GM12878 (cell line): Measurements from ENCODE around the gene B3GAT1. TPM values are rescaled to one million over a fixed set of nuclear protein-coding genes. Genes with fewer than 3 reads are reported as not detected.

ENCODE experiments used
- ATAC-seq: fragments of 200-7000 bp; cut with Tn5 transposase; 3 replicates; pipeline ENCODE4 v1.9.1; 2020; ENCODE audit warnings: mild to moderate bottlenecking, moderate library complexity
- BruUV-seq: library from RNA; stranded (reverse); fragments of 400-500 nt; replicated peaks from 2 replicates; lab custom pipeline; 2021; lab: Mats Ljungman, UMichigan
- CTCF ChIA-PET: fragments of 300-600 bp; sonication (Branson Sonifier 250); formaldehyde crosslinking; extraction: SDS; loops from one replicate; lab custom pipeline; 2021; ENCODE audit warnings: inconsistent platforms; lab: Yijun Ruan, JAX
- POLR2A ChIA-PET: fragments of 350-600 bp; formaldehyde crosslinking; extraction: SDS; loops from one replicate; lab custom pipeline; 2021; ENCODE audit warnings: inconsistent platforms; lab: Charles Lee
- RAD21 ChIA-PET: fragments of 300-600 bp; sonication (Branson Sonifier 250); formaldehyde crosslinking; loops from one replicate; lab custom pipeline; 2023; ENCODE audit warnings: antibody characterized with exemption; ENCODE audit not compliant: unreplicated experiment; lab: Charles Lee
- SMC1A ChIA-PET: fragments of 300-600 bp; sonication (Branson Sonifier 250); formaldehyde crosslinking; loops from one replicate; lab custom pipeline; 2023; ENCODE audit not compliant: unreplicated experiment, uncharacterized antibody; lab: Charles Lee
- DNase-seq: peaks from one replicate; pipeline ENCODE4 v3.0.0-alpha.2; 2011; ENCODE audit warnings: low read depth, low spot score
- FAIRE-seq: peaks from 3 replicates; lab custom pipeline; 2011; peaks lifted over from hg19 to GRCh38; lab: Jason Lieb, UNC
- H2AFZ ChIP-seq: 2 replicates; pipeline ENCODE4 v1.6.0; 2011; ENCODE audit warnings: low read depth, low read length, control low read depth; ENCODE audit not compliant: control insufficient read depth
- H3K27ac ChIP-seq: 2 replicates; pipeline ENCODE4 v1.5.1; 2011; ENCODE audit warnings: control low read depth; ENCODE audit not compliant: control insufficient read depth, insufficient read depth
- H3K27me3 ChIP-seq, 2 experiments: replicated peaks in 1 of 2; 2 replicates each; pipeline versions ENCODE4 v1.6.0 to v1.6.1; 2011; ENCODE audit warnings: low read length in 1 of 2; ENCODE audit not compliant: control insufficient read depth in 2 of 2, insufficient read depth in 2 of 2
- H3K36me3 ChIP-seq, 2 experiments: 2 replicates each; pipeline ENCODE4 v1.5.1; 2011; ENCODE audit warnings: low read length in 1 of 2; ENCODE audit not compliant: control insufficient read depth in 2 of 2, insufficient read depth in 2 of 2
- H3K4me1 ChIP-seq: 2 replicates; pipeline ENCODE4 v1.6.1; 2011; ENCODE audit warnings: mild to moderate bottlenecking, low read length, moderate library complexity, mixed read lengths; ENCODE audit not compliant: control insufficient read depth, insufficient read depth
- H3K4me2 ChIP-seq: 2 replicates; pipeline ENCODE4 v1.6.0; 2011; ENCODE audit warnings: control low read depth; ENCODE audit not compliant: control insufficient read depth, insufficient read depth
- H3K4me3 ChIP-seq: fragments of 200-600 bp; sonication (generic); 2 replicates; pipeline ENCODE4 v1.5.1; 2016
- H3K79me2 ChIP-seq: 2 replicates; pipeline ENCODE4 v1.6.0; 2011; ENCODE audit warnings: low read length; ENCODE audit not compliant: control insufficient read depth, insufficient read depth
- H3K9ac ChIP-seq: 2 replicates; pipeline ENCODE4 v1.8.0; 2011; ENCODE audit warnings: low read length, control low read depth, mixed read lengths; ENCODE audit not compliant: control insufficient read depth, insufficient read depth
- H3K9me3 ChIP-seq: replicated peaks from 3 replicates; pipeline ENCODE4 v1.5.1; 2011; ENCODE audit warnings: mild to moderate bottlenecking, low read length; ENCODE audit not compliant: control insufficient read depth, insufficient read depth
- H4K20me1 ChIP-seq: 2 replicates; pipeline ENCODE4 v1.6.0; 2011; ENCODE audit not compliant: control insufficient read depth, insufficient read depth
- ASH2L ChIP-seq: fragments of 300-600, 200-600 bp; sonication (generic); IDR thresholded peaks from 2 replicates; pipeline ENCODE4 v1.6.1; 2017; ENCODE audit warnings: low read depth, mild to moderate bottlenecking, borderline replicate concordance
- EZH2 ChIP-seq: IDR thresholded peaks from 2 replicates; pipeline ENCODE4 v1.6.1; 2012; ENCODE audit warnings: low read depth, mild to moderate bottlenecking, control low read depth, inconsistent platforms, low read length, borderline replicate concordance; ENCODE audit not compliant: control insufficient read depth
- GABPA ChIP-seq: IDR thresholded peaks from 2 replicates; pipeline ENCODE4 v1.6.1; 2014; ENCODE audit warnings: antibody characterized with exemption, low read depth, mild to moderate bottlenecking, inconsistent platforms
- JUND ChIP-seq: IDR thresholded peaks from 2 replicates; pipeline ENCODE4 v1.6.1; 2012; ENCODE audit warnings: low read depth, mild to moderate bottlenecking, low read length, improper control_type of control experiment, moderate library complexity
- MYB ChIP-seq: fragments of 150-350 bp; IDR thresholded peaks from 2 replicates; pipeline ENCODE4 v1.6.1; 2014; ENCODE audit warnings: mild to moderate bottlenecking, low read depth, low read length, borderline replicate concordance
- NFIC ChIP-seq: IDR thresholded peaks from 2 replicates; pipeline ENCODE4 v1.6.1; 2012; ENCODE audit warnings: low read depth, mild to moderate bottlenecking, inconsistent platforms, low read length, moderate library complexity
- NFYA ChIP-seq: IDR thresholded peaks from 2 replicates; pipeline ENCODE4 v1.6.1; 2011; ENCODE audit warnings: low read depth, mild to moderate bottlenecking, low read length, improper control_type of control experiment, borderline replicate concordance
- NR2F1 ChIP-seq: fragments of 450-650 bp; conservative IDR thresholded peaks from 2 replicates; pipeline ENCODE4 v1.6.1; 2017; ENCODE audit warnings: mild to moderate bottlenecking
- WRNIP1 ChIP-seq: IDR thresholded peaks from 2 replicates; pipeline ENCODE4 v1.6.1; 2011; ENCODE audit warnings: low read depth, low read length, improper control_type of control experiment, borderline replicate concordance
- ZSCAN29 ChIP-seq: fragments of 450-650 bp; IDR thresholded peaks from 2 replicates; pipeline ENCODE4 v1.6.1; 2017; ENCODE audit warnings: mild to moderate bottlenecking, moderate library complexity
- WGBS: methylation state at CpG from one replicate; pipeline ENCODE4 v1.1.6; 2016; ENCODE audit warnings: low lambda C conversion rate; ENCODE audit not compliant: insufficient replicate concordance, insufficient coverage; ENCODE audit errors: missing lambda C conversion rate; 5-methylcytosine and 5-hydroxymethylcytosine counted together
- in situ Hi-C: fragments of 300-500 bp; cut with MboI; formaldehyde crosslinking; loops from 9 replicates; pipeline ENCODE4 v1.14.3; 2018; ENCODE audit warnings: mixed read lengths
- intact Hi-C: fragments of 100-400 bp; cut with micrococcal nuclease; formaldehyde crosslinking; loops from one replicate; pipeline ENCODE4 v1.14.2; 2022; ENCODE audit not compliant: unreplicated experiment
- polyA plus RNA-seq, 11 experiments: library from polyadenylated mRNA; depleted of rRNA in 4 of 11; unstranded in 6 of 11; stranded (reverse) in 5 of 11; fragments of >200 nt; fragmentation: Nextera tagmentation in 4 of 11; fragmentation: Illumina TruSeq in 1 of 11; extraction: Ambion mirVana in 4 of 11; extraction: Trizol in 1 of 11; gene quantifications; 1 replicate in 1 of 11; 2 replicates in 10 of 11; pipeline versions ENCODE4 v1.2.1 to v1.2.3, GENCODE V29; 2011 to 2016; ENCODE audit warnings: inconsistent platforms in 2 of 11, missing spikeins in 2 of 11, low read depth in 1 of 11
- total RNA-seq, 4 experiments: library from RNA; depleted of rRNA in 3 of 4; stranded (reverse); fragments of >200 nt in 3 of 4; fragmentation: Illumina TruSeq in 1 of 4; extraction: Trizol in 1 of 4; gene quantifications; 2 replicates each; pipeline versions ENCODE4 v1.2.1 to v1.2.3, GENCODE V29; 2013 to 2021
- TF ChIP-seq, protein P1 (sequence below): IDR thresholded peaks from 2 replicates; pipeline ENCODE4 v1.6.1; 2012; ENCODE audit warnings: low read depth, low read length, improper control_type of control experiment
- TF ChIP-seq, protein P2 (sequence below): IDR thresholded peaks from 2 replicates; pipeline ENCODE4 v1.6.1; 2012; ENCODE audit warnings: mild to moderate bottlenecking, low read depth, low read length
- TF ChIP-seq, protein P3 (sequence below): fragments of 450-650 bp; IDR thresholded peaks from 2 replicates; pipeline ENCODE4 v1.6.1; 2017; ENCODE audit warnings: antibody characterized with exemption, mild to moderate bottlenecking, moderate library complexity
- TF ChIP-seq, protein P4 (sequence below): fragments of 450-650 bp; IDR thresholded peaks from 2 replicates; pipeline ENCODE4 v1.6.1; 2017; ENCODE audit warnings: mild to moderate bottlenecking, moderate library complexity

Gene B3GAT1
- total and polyA plus RNA-seq, 10 of the 15 experiments (the other 5 are each of a cell fraction or from before 2014, with no cell fraction given), result 0.05 TPM; not detected in 9

DNA sequence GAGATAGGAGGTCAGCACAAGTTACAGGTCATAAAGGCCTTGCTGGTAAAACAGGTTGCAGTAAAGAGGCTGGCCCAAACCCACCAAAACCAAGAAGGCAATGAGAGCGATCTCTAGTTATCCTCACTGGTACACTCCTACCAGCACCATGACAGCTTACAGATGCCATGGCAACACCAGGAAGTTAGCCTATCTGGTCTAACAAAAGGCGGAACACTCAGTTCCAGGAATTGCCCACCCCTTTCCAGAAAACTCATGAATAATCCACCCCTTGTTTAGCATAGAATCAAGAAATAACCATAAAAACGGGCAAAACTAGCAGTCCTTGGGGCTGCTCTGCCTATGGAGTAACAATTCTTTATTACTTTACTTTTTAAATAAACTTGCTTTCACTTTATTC lies 43.5 kb upstream of the B3GAT1 start:
- ChIA-PET SMC1A (no interaction called here), RAD21 (no interaction called here), CTCF (no interaction called here), POLR2A (no interaction called here)
- DNase-seq (no peak), ATAC-seq (no peak), FAIRE-seq (no peak)
- Histone ChIP-seq H3K27me3 (no peaks in the 10 kb centered on the region), H3K27ac (no peak overlapping the region), H3K4me1 (no peaks in the 10 kb centered on the region), H3K4me3 (no peak overlapping the region), H2AFZ (no peak overlapping the region), H4K20me1 (no peaks in the 10 kb centered on the region), H3K79me2 (no peaks in the 10 kb centered on the region), H3K4me2 (no peak overlapping the region), H3K36me3 (no peaks in the 10 kb centered on the region), H3K9me3 (peaks cover 4% of the 10 kb centered on the region; the same call in 1 of the 3 replicates), H3K9ac (no peak overlapping the region)
- BruUV-seq, result no TSS peak
- in situ Hi-C loops (no loop called here), intact Hi-C loops (no loop called here)
- 65% methylated on average over 3 of the region's 3 CpGs for WGBS
- no peak for TF ChIP-seq ASH2L
- TF ChIP-seq NFIC, result no peak
- no peak for TF ChIP-seq ZSCAN29
- no peak for TF ChIP-seq GABPA
- no peak for TF ChIP-seq NFYA
- no peak for TF ChIP-seq JUND
- TF ChIP-seq MYB, result no peak
- no peak for TF ChIP-seq EZH2
- TF ChIP-seq, protein P1, sequence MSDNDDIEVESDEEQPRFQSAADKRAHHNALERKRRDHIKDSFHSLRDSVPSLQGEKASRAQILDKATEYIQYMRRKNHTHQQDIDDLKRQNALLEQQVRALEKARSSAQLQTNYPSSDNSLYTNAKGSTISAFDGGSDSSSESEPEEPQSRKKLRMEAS, result no peak
- TF ChIP-seq, protein P2, sequence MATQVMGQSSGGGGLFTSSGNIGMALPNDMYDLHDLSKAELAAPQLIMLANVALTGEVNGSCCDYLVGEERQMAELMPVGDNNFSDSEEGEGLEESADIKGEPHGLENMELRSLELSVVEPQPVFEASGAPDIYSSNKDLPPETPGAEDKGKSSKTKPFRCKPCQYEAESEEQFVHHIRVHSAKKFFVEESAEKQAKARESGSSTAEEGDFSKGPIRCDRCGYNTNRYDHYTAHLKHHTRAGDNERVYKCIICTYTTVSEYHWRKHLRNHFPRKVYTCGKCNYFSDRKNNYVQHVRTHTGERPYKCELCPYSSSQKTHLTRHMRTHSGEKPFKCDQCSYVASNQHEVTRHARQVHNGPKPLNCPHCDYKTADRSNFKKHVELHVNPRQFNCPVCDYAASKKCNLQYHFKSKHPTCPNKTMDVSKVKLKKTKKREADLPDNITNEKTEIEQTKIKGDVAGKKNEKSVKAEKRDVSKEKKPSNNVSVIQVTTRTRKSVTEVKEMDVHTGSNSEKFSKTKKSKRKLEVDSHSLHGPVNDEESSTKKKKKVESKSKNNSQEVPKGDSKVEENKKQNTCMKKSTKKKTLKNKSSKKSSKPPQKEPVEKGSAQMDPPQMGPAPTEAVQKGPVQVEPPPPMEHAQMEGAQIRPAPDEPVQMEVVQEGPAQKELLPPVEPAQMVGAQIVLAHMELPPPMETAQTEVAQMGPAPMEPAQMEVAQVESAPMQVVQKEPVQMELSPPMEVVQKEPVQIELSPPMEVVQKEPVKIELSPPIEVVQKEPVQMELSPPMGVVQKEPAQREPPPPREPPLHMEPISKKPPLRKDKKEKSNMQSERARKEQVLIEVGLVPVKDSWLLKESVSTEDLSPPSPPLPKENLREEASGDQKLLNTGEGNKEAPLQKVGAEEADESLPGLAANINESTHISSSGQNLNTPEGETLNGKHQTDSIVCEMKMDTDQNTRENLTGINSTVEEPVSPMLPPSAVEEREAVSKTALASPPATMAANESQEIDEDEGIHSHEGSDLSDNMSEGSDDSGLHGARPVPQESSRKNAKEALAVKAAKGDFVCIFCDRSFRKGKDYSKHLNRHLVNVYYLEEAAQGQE, result no peak
- TF ChIP-seq WRNIP1, result no peak
- no peak for TF ChIP-seq NR2F1
- TF ChIP-seq, protein P3, sequence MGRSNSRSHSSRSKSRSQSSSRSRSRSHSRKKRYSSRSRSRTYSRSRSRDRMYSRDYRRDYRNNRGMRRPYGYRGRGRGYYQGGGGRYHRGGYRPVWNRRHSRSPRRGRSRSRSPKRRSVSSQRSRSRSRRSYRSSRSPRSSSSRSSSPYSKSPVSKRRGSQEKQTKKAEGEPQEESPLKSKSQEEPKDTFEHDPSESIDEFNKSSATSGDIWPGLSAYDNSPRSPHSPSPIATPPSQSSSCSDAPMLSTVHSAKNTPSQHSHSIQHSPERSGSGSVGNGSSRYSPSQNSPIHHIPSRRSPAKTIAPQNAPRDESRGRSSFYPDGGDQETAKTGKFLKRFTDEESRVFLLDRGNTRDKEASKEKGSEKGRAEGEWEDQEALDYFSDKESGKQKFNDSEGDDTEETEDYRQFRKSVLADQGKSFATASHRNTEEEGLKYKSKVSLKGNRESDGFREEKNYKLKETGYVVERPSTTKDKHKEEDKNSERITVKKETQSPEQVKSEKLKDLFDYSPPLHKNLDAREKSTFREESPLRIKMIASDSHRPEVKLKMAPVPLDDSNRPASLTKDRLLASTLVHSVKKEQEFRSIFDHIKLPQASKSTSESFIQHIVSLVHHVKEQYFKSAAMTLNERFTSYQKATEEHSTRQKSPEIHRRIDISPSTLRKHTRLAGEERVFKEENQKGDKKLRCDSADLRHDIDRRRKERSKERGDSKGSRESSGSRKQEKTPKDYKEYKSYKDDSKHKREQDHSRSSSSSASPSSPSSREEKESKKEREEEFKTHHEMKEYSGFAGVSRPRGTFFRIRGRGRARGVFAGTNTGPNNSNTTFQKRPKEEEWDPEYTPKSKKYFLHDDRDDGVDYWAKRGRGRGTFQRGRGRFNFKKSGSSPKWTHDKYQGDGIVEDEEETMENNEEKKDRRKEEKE, result no peak
- TF ChIP-seq, protein P4, sequence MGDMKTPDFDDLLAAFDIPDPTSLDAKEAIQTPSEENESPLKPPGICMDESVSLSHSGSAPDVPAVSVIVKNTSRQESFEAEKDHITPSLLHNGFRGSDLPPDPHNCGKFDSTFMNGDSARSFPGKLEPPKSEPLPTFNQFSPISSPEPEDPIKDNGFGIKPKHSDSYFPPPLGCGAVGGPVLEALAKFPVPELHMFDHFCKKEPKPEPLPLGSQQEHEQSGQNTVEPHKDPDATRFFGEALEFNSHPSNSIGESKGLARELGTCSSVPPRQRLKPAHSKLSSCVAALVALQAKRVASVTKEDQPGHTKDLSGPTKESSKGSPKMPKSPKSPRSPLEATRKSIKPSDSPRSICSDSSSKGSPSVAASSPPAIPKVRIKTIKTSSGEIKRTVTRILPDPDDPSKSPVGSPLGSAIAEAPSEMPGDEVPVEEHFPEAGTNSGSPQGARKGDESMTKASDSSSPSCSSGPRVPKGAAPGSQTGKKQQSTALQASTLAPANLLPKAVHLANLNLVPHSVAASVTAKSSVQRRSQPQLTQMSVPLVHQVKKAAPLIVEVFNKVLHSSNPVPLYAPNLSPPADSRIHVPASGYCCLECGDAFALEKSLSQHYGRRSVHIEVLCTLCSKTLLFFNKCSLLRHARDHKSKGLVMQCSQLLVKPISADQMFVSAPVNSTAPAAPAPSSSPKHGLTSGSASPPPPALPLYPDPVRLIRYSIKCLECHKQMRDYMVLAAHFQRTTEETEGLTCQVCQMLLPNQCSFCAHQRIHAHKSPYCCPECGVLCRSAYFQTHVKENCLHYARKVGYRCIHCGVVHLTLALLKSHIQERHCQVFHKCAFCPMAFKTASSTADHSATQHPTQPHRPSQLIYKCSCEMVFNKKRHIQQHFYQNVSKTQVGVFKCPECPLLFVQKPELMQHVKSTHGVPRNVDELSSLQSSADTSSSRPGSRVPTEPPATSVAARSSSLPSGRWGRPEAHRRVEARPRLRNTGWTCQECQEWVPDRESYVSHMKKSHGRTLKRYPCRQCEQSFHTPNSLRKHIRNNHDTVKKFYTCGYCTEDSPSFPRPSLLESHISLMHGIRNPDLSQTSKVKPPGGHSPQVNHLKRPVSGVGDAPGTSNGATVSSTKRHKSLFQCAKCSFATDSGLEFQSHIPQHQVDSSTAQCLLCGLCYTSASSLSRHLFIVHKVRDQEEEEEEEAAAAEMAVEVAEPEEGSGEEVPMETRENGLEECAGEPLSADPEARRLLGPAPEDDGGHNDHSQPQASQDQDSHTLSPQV, result no peak
